HUES64 (cell line): ENCODE results near the gene SEMA6A.

Source experiments
- H3K27ac ChIP-seq: 2 replicates; pipeline ENCODE4 v1.7.0; 2013; ENCODE audit warnings: low read depth, low read length, inconsistent platforms
- H3K27me3 ChIP-seq: 2 replicates; pipeline ENCODE4 v1.6.1; 2013; ENCODE audit warnings: mild to moderate bottlenecking, low read length; ENCODE audit not compliant: insufficient read depth
- H3K36me3 ChIP-seq: 2 replicates; pipeline ENCODE4 v1.6.1; 2013; ENCODE audit warnings: mild to moderate bottlenecking, low read length; ENCODE audit not compliant: insufficient read depth
- H3K4me1 ChIP-seq: 2 replicates; pipeline ENCODE4 v1.6.1; 2013; ENCODE audit warnings: mild to moderate bottlenecking, low read length, moderate library complexity; ENCODE audit not compliant: insufficient read depth
- H3K4me3 ChIP-seq: 2 replicates; pipeline ENCODE4 v1.5.1; 2013; ENCODE audit warnings: mild to moderate bottlenecking, low read length, moderate library complexity
- H3K9ac ChIP-seq: 2 replicates; pipeline ENCODE4 v1.6.1; 2013; ENCODE audit warnings: mild to moderate bottlenecking, low read depth, low read length
- H3K9me3 ChIP-seq: 2 replicates; pipeline ENCODE4 v1.6.1; 2013; ENCODE audit warnings: low read depth, low read length; ENCODE audit not compliant: insufficient read depth
- WGBS: fragments of 150-250, 120-280 bp; methylation state at CpG from one replicate; pipeline ENCODE4 v1.1.7; 2013; ENCODE audit warnings: missing lambda C conversion rate; 5-methylcytosine and 5-hydroxymethylcytosine counted together

Gene SEMA6A

GRCh38 chr5:116444373-116445295 lies 130.0 kb downstream of the SEMA6A start:
- no peaks in the 10 kb centered on the region for H3K9me3 ChIP-seq

GRCh38 chr5:116442931-116443551 lies 131.6 kb downstream of the SEMA6A start:
- H3K4me3 ChIP-seq: no peak overlapping the region
- peaks cover 24% of the 10 kb centered on the region for H3K27me3 ChIP-seq
- no peaks in the 10 kb centered on the region for H3K9me3 ChIP-seq
- 80% methylated on average over 2 of the region's 3 CpGs for WGBS
- no peak overlapping the region for H3K9ac ChIP-seq
- peaks cover 38% of the 10 kb centered on the region for H3K4me1 ChIP-seq
- H3K27ac ChIP-seq: no peak overlapping the region
- H3K36me3 ChIP-seq: peaks cover 43% of the 10 kb centered on the region

More at GRCh38 chr5:116444373-116445295, 130.0 kb downstream of the SEMA6A start:
- H3K4me1 ChIP-seq: peaks cover 36% of the 10 kb centered on the region
- H3K27ac ChIP-seq: no peak overlapping the region
- H3K27me3 ChIP-seq: peaks cover 14% of the 10 kb centered on the region
- 90% methylated on average over 12 of the region's 14 CpGs for WGBS
- H3K9ac ChIP-seq: no peak overlapping the region
- peaks cover 59% of the 10 kb centered on the region for H3K36me3 ChIP-seq
- H3K4me3 ChIP-seq: no peak overlapping the region

- no peaks in the 10 kb centered on the region for H3K9me3 ChIP-seq
- H3K4me1 ChIP-seq: peaks cover 46% of the 10 kb centered on the region
- H3K36me3 ChIP-seq: peaks cover 34% of the 10 kb centered on the region
- 74% methylated on average over 3 of the region's 3 CpGs for WGBS
- no peak overlapping the region for H3K27ac ChIP-seq
- peaks cover 24% of the 10 kb centered on the region for H3K27me3 ChIP-seq
- H3K9ac ChIP-seq: no peak overlapping the region
- no peak overlapping the region for H3K4me3 ChIP-seq
Measured at GRCh38 chr5:116442095-116442534, 132.5 kb downstream of the SEMA6A start.

GRCh38 chr5:116441223-116441622 lies 133.4 kb downstream of the SEMA6A start:
- H3K4me1 ChIP-seq: peaks cover 46% of the 10 kb centered on the region
- H3K4me3 ChIP-seq: no peak overlapping the region
- WGBS: 63% methylated on average over 2 of the region's 2 CpGs
- no peak overlapping the region for H3K9ac ChIP-seq
- no peak overlapping the region for H3K27ac ChIP-seq
- peaks cover 25% of the 10 kb centered on the region for H3K36me3 ChIP-seq
- no peaks in the 10 kb centered on the region for H3K9me3 ChIP-seq
- H3K27me3 ChIP-seq: peaks cover 30% of the 10 kb centered on the region

DNA sequence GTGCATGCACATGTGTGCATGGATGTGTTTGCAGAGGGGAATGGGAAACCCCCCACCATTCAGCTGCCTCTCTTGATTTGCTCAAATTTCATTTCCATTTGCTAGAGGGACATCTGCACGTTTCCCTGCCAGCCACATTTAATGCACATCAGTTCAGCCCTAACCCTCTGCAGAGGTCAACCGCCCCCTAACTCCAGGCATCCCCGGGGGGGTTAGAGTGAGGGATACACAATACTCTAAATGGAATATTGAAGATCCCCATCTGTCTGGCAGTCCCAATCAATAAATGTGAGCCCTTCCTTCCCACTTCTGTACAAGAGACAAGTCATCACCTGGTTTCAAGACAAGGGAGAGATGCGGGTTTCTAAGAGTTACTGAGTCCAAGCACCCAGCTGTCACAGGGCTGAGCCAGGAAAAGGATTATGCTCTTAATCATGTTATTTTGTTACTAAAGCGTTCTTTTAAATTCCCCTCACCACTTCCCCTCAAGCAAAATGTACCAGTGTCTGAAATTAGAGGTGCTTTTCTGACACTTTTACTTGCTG lies 134.1 kb downstream of the SEMA6A start:
- H3K4me3 ChIP-seq: no peak overlapping the region
- peaks cover 32% of the 10 kb centered on the region for H3K27me3 ChIP-seq
- WGBS: 74% methylated on average over 4 of the region's 5 CpGs
- peaks cover 46% of the 10 kb centered on the region for H3K4me1 ChIP-seq
- H3K27ac ChIP-seq: no peak overlapping the region
- H3K9me3 ChIP-seq: no peaks in the 10 kb centered on the region
- no peak overlapping the region for H3K9ac ChIP-seq
- H3K36me3 ChIP-seq: peaks cover 18% of the 10 kb centered on the region

- H3K27me3 ChIP-seq: peaks cover 32% of the 10 kb centered on the region
- H3K9me3 ChIP-seq: no peaks in the 10 kb centered on the region
- H3K27ac ChIP-seq: no peak overlapping the region
- H3K9ac ChIP-seq: no peak overlapping the region
- peaks cover 44% of the 10 kb centered on the region for H3K4me1 ChIP-seq
- 69% methylated on average over 5 of the region's 5 CpGs for WGBS
- H3K4me3 ChIP-seq: no peak overlapping the region
- H3K36me3 ChIP-seq: peaks cover 12% of the 10 kb centered on the region
Measured at GRCh38 chr5:116439905-116440304, 134.7 kb downstream of the SEMA6A start.

- peaks cover 4% of the 10 kb centered on the region; the same call in 1 of the 2 replicates for H3K36me3 ChIP-seq
- peaks cover 32% of the 10 kb centered on the region for H3K27me3 ChIP-seq
- 80% methylated on average over 4 of the region's 6 CpGs for WGBS
- peaks cover 36% of the 10 kb centered on the region for H3K4me1 ChIP-seq
- no peaks in the 10 kb centered on the region for H3K9me3 ChIP-seq
- no peak overlapping the region for H3K27ac ChIP-seq
- no peak overlapping the region for H3K4me3 ChIP-seq
- H3K9ac ChIP-seq: no peak overlapping the region
Measured at GRCh38 chr5:116438979-116439554, 135.6 kb downstream of the SEMA6A start.

DNA sequence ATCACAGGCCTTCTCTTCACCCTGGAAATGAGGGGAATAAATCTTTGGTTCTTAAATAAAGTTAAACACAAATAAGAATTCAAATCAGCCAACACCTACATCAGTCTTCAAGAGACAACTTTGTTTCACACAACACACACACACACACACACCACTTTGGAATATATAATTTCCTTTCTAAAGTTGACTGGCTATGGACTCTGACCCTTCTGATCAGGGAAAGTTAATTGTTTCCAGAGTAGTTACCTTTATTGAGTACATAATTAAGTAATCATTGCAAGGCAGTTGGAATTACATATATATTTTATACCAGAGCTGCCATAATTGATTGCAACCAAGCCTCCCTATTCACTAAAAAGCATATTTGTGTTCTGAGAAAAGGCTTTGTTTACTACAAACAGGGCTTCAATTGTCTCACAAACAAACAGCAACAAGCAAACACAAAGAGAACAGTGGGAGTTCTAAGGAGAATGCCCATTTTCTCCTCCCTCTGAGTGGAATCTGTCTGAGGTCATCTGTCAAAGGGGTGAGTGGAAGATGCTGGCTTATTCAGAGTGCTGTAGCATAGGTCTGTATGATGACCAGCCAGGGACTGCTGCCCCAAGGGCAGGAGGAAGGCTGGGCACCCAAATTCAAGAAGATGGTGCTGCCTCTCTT lies 136.6 kb downstream of the SEMA6A start:
- Histone ChIP-seq H3K4me1 (peaks cover 29% of the 10 kb centered on the region), H3K9me3 (no peaks in the 10 kb centered on the region)

GRCh38 chr5:116437351-116437705 lies 137.3 kb downstream of the SEMA6A start:
- Histone ChIP-seq H3K36me3 (no peaks in the 10 kb centered on the region), H3K27ac (no peak overlapping the region), H3K9me3 (no peaks in the 10 kb centered on the region), H3K27me3 (peaks cover 32% of the 10 kb centered on the region), H3K9ac (no peak overlapping the region), H3K4me3 (no peak overlapping the region), H3K4me1 (peaks cover 27% of the 10 kb centered on the region)
- 89% methylated on average over 6 of the region's 6 CpGs for WGBS

More for the DNA sequence above, 136.6 kb downstream of the SEMA6A start:
- Histone ChIP-seq H3K4me3 (no peak overlapping the region), H3K27ac (no peak overlapping the region; the same call in 1 of the 2 replicates), H3K27me3 (peaks cover 32% of the 10 kb centered on the region), H3K36me3 (no peaks in the 10 kb centered on the region), H3K9ac (no peak overlapping the region)

- H3K4me1 ChIP-seq: peaks cover 22% of the 10 kb centered on the region
- H3K9ac ChIP-seq: no peak overlapping the region
- WGBS: 89% methylated on average over 5 of the region's 5 CpGs
- no peak overlapping the region for H3K27ac ChIP-seq
- H3K9me3 ChIP-seq: no peaks in the 10 kb centered on the region
- no peak overlapping the region for H3K4me3 ChIP-seq
- H3K27me3 ChIP-seq: peaks cover 32% of the 10 kb centered on the region
- H3K36me3 ChIP-seq: no peaks in the 10 kb centered on the region
Measured at GRCh38 chr5:116436674-116437350, 137.8 kb downstream of the SEMA6A start.
